GM12872 (cell line): Measurements from ENCODE around the gene MORC4.

ENCODE experiments used
- CTCF ChIP-seq: IDR thresholded peaks from 3 replicates; pipeline ENCODE4 v1.5.1; 2011; ENCODE audit warnings: low read depth, mild to moderate bottlenecking, low read length, moderate library complexity; ENCODE audit not compliant: insufficient read depth

Gene MORC4

GRCh38 chrX:106939566-106939965, 60.4 kb downstream of the MORC4 start:
- TF ChIP-seq CTCF: no peak

- no peak for TF ChIP-seq CTCF
These were observed 63.8 kb downstream of the MORC4 start for GRCh38 chrX:106936246-106936645.

- no peak for TF ChIP-seq CTCF
These were observed 64.8 kb downstream of the MORC4 start for GRCh38 chrX:106935175-106935574.

DNA sequence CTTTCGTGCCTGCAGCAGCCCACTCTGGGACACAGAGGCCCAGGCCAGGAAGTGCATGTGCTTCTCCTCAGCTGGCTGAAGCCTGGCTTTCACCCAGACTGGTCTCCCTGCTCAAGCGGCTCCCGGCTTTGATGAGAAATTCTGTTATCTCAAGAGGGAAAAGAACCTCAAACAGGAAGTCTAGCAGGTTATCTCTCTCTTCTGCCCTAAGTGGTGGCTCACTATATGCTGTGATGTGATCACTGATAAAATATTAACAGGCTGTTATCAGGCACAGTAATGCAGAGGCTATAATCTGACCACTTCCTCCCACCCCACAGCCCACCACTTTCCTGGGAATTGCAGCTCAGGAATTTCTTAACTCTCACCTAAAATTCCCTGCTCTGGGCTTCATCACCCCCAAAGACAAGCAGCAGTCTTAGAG, 66.5 kb downstream of the MORC4 start:
- TF ChIP-seq CTCF: no peak

GRCh38 chrX:106932960-106933537, 67.0 kb downstream of the MORC4 start:
- no peak for TF ChIP-seq CTCF

DNA sequence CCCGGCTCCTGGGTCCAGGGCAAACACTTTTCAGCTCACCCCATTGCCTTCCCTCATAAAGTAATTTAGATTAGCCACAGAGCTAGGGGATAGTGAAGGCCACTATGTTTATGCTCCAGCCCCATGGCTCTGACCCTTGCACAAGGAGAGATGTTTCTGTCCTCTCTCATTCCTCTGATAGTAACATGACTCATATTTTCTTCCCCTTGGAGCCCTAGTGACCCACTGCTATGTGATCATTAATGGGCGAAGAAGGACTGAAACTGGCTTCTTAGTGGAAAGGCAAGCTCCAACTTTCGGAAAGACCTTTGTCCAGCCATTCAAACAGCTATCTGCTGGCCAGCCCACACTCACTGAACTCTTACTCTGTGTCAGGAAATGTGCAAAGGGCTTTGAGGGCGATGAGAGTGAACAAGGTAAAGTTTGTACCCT, 67.5 kb downstream of the MORC4 start:
- TF ChIP-seq CTCF: no peak

DNA sequence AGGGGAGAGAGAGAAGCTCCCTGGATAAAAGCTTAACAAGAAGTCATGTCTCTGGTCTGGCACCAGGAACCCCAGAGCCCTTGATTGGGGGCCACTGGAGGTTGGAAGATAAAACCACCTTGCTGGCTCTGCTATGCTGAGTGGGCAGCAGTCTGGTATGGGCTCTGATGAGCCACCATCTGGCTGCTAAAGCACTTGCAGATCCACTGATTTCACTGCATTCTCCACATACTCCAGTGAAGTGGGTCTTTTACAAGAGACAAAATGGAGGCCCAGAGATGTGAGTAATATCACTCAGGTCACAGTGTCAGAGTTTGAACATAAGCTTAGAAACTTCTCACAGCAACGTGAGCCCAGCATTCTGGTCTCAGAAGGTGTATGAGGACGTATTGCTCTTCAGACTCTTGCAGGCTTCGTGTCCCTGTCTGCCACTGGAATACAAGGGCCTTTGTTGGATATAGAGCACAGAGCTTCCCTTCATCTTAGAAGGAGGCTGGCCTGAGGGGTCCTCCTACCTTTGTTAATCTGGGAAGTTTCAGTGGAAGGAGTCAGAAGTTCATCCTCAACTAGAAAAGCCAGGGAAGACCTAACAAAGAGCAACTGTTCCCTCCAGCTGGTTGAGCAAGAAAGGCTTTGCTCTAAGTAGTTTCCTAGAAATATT, 68.1 kb downstream of the MORC4 start:
- no peak for TF ChIP-seq CTCF

- TF ChIP-seq CTCF: no peak
These were observed 71.8 kb downstream of the MORC4 start for GRCh38 chrX:106928227-106928626.
